ENCODE results near the gene ITFG1.
"Not testable (repeated sequence)": the region's sequence is repeated elsewhere in the genome, so short reads cannot be mapped to it uniquely, and the experiment has no call there.

The ITFG1 gene

GRCh38 chr16:47470211-47470610 is 9.3 kb upstream of the ITFG1 start:
- TF ChIP-seq, protein P1, sequence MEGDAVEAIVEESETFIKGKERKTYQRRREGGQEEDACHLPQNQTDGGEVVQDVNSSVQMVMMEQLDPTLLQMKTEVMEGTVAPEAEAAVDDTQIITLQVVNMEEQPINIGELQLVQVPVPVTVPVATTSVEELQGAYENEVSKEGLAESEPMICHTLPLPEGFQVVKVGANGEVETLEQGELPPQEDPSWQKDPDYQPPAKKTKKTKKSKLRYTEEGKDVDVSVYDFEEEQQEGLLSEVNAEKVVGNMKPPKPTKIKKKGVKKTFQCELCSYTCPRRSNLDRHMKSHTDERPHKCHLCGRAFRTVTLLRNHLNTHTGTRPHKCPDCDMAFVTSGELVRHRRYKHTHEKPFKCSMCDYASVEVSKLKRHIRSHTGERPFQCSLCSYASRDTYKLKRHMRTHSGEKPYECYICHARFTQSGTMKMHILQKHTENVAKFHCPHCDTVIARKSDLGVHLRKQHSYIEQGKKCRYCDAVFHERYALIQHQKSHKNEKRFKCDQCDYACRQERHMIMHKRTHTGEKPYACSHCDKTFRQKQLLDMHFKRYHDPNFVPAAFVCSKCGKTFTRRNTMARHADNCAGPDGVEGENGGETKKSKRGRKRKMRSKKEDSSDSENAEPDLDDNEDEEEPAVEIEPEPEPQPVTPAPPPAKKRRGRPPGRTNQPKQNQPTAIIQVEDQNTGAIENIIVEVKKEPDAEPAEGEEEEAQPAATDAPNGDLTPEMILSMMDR (IDR thresholded peaks at IDR 0.05; ENCODE audit: low read depth, low read length, poor library complexity, severe bottlenecking), result no peak
- TF ChIP-seq EZH2phosphoT487 (IDR thresholded peaks at IDR 0.05; ENCODE audit: borderline replicate concordance, low read length), result no peak
- Histone ChIP-seq H3K36me3 (ENCODE audit: control insufficient read depth, low read length) (peaks cover 16% of the 10 kb centered on the region), H3K27ac (ENCODE audit: low read depth, low read length) (no peak overlapping the region), H3K9me2 (replicated peaks; ENCODE audit: control insufficient read depth, low read length) (no peaks in the 10 kb centered on the region), H3K9me3 (ENCODE audit: control insufficient read depth, insufficient read depth, low read length) (no peaks in the 10 kb centered on the region), H3K4me2 (ENCODE audit: low read length) (no peak overlapping the region), H3K4me3 (ENCODE audit: low read length) (no peak overlapping the region), H3K79me2 (ENCODE audit: control insufficient read depth, low read length) (peaks cover 69% of the 10 kb centered on the region), H3K4me1 (ENCODE audit: control insufficient read depth, low read length) (peaks cover 18% of the 10 kb centered on the region), H4K20me1 (ENCODE audit: control insufficient read depth, insufficient read depth, low read depth, low read length) (no peaks in the 10 kb centered on the region), H3K27me3 (ENCODE audit: control insufficient read depth, low read length) (no peaks in the 10 kb centered on the region), H3F3A (ENCODE audit: control insufficient read depth, insufficient read depth) (peaks cover 2% of the 10 kb centered on the region)

DNA sequence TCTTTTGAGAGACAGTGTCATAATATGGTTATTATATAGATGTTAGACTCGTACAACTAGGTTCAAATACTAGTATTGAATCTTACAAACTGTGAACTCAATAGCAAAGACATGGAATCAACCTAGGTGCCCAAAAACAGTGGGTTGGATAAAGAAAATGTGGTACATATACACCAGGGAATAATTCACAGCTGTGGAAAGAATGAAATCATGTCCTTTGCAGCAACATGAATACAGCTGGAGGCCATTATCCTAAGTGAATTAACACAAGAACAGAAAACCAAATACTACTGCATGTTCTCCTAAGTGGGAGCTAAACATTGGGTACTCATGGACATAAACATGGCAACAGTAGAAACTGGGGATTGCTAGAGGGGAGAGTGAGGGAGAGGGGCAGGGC is 8.4 kb upstream of the ITFG1 start:
- H4K20me1 ChIP-seq (ENCODE audit: control insufficient read depth, insufficient read depth, low read depth, low read length), result no peaks in the 10 kb centered on the region
- no peaks in the 10 kb centered on the region for H3K27me3 ChIP-seq (ENCODE audit: control insufficient read depth, low read length)
- peaks cover 9% of the 10 kb centered on the region for H3F3A ChIP-seq (ENCODE audit: control insufficient read depth, insufficient read depth)
- no peak overlapping the region for H3K4me3 ChIP-seq (ENCODE audit: low read length)
- H3K27ac ChIP-seq (ENCODE audit: low read depth, low read length), result no peak overlapping the region
- H3K36me3 ChIP-seq (ENCODE audit: control insufficient read depth, low read length), result peaks cover 23% of the 10 kb centered on the region
- H3K9me3 ChIP-seq (ENCODE audit: control insufficient read depth, insufficient read depth, low read length), result no peaks in the 10 kb centered on the region
- peaks cover 73% of the 10 kb centered on the region for H3K79me2 ChIP-seq (ENCODE audit: control insufficient read depth, low read length)
- H3K4me1 ChIP-seq (ENCODE audit: control insufficient read depth, low read length), result peaks cover 27% of the 10 kb centered on the region
- no peaks in the 10 kb centered on the region for H3K9me2 ChIP-seq (replicated peaks; ENCODE audit: control insufficient read depth, low read length)
- no peak for TF ChIP-seq EZH2phosphoT487 (IDR thresholded peaks at IDR 0.05; ENCODE audit: borderline replicate concordance, low read length)
- TF ChIP-seq, protein P1 (IDR thresholded peaks at IDR 0.05; ENCODE audit: low read depth, low read length, poor library complexity, severe bottlenecking), result no peak
- H3K4me2 ChIP-seq (ENCODE audit: low read length), result no peak overlapping the region

- peaks cover 34% of the 10 kb centered on the region for H3K36me3 ChIP-seq (ENCODE audit: control insufficient read depth, low read length)
- H3K79me2 ChIP-seq (ENCODE audit: control insufficient read depth, low read length), result peaks cover 82% of the 10 kb centered on the region
- H3K4me2 ChIP-seq (ENCODE audit: low read length); H3F3A ChIP-seq (ENCODE audit: control insufficient read depth, insufficient read depth); H4K20me1 ChIP-seq (ENCODE audit: control insufficient read depth, insufficient read depth, low read depth, low read length); H3K4me3 ChIP-seq (ENCODE audit: low read length); H3K27me3 ChIP-seq (ENCODE audit: control insufficient read depth, low read length); H3K9me2 ChIP-seq (replicated peaks; ENCODE audit: control insufficient read depth, low read length); H3K27ac ChIP-seq (ENCODE audit: low read depth, low read length); H3K9me3 ChIP-seq (ENCODE audit: control insufficient read depth, insufficient read depth, low read length): not testable (repeated sequence)
- H3K4me1 ChIP-seq (ENCODE audit: control insufficient read depth, low read length), result peaks cover 38% of the 10 kb centered on the region
Measured at GRCh38 chr16:47468070-47468689, 7.3 kb upstream of the ITFG1 start.

DNA sequence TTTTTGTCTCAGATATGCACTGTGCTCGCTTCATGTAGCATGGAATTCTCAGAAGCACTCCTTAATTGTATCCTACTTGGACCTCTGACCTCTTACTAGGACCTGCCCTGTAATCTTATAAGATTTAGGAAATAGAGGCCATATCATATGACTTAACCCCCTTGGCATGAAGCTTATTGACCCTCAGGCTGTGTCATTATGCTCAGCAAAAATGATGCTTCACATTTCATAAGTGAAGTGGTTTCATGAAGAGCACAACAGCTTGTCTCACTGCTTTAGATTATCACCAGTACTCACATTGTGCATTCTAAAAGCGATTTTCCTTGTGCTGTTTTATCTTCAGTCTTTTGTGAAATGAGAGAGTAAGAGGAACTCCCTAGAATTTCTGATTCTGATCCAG is 6.6 kb upstream of the ITFG1 start:
- peaks cover 39% of the 10 kb centered on the region for H3K36me3 ChIP-seq (ENCODE audit: control insufficient read depth, low read length)
- H3K27ac ChIP-seq (ENCODE audit: low read depth, low read length), result no peak overlapping the region
- no peaks in the 10 kb centered on the region for H3K9me3 ChIP-seq (ENCODE audit: control insufficient read depth, insufficient read depth, low read length)
- H3K4me3 ChIP-seq (ENCODE audit: low read length), result no peak overlapping the region
- peaks cover 14% of the 10 kb centered on the region for H3F3A ChIP-seq (ENCODE audit: control insufficient read depth, insufficient read depth)
- H4K20me1 ChIP-seq (ENCODE audit: control insufficient read depth, insufficient read depth, low read depth, low read length), result no peaks in the 10 kb centered on the region
- H3K27me3 ChIP-seq (ENCODE audit: control insufficient read depth, low read length), result no peaks in the 10 kb centered on the region
- H3K79me2 ChIP-seq (ENCODE audit: control insufficient read depth, low read length), result peaks cover 88% of the 10 kb centered on the region
- TF ChIP-seq EZH2phosphoT487 (IDR thresholded peaks at IDR 0.05; ENCODE audit: borderline replicate concordance, low read length), result no peak
- TF ChIP-seq, protein P1 (IDR thresholded peaks at IDR 0.05; ENCODE audit: low read depth, low read length, poor library complexity, severe bottlenecking), result no peak
- no peaks in the 10 kb centered on the region for H3K9me2 ChIP-seq (replicated peaks; ENCODE audit: control insufficient read depth, low read length)
- H3K4me2 ChIP-seq (ENCODE audit: low read length), result no peak overlapping the region
- peaks cover 45% of the 10 kb centered on the region for H3K4me1 ChIP-seq (ENCODE audit: control insufficient read depth, low read length)
